K562 (cell line): ENCODE measurements around the gene PHC1.

Experiments
- ARNT ChIP-seq, 2 experiments: fragments of 450-650 bp; IDR thresholded peaks; 2 replicates each; pipeline ENCODE4 v1.6.1; 2016; ENCODE audit warnings: mild to moderate bottlenecking in 1 of 2
- BACH1 ChIP-seq: fragments of 200-800 bp; sonication (Bioruptor generic); IDR thresholded peaks from 2 replicates; pipeline ENCODE4 v1.6.1; 2016; ENCODE audit warnings: missing genetic modification characterization, missing compliant biosample characterization
- JUN ChIP-seq, 2 experiments: sonication (generic) in 1 of 2; formaldehyde crosslinking in 1 of 2; IDR thresholded peaks; 2 replicates each; pipeline versions ENCODE4 v1.6.1 to v1.8.0; 2012 to 2022; ENCODE audit warnings: borderline replicate concordance in 2 of 2, mild to moderate bottlenecking in 2 of 2, improper control_type of control experiment in 1 of 2, low read depth in 1 of 2, low read length in 1 of 2, missing genetic modification reagents in 1 of 2
- REST ChIP-seq, 2 experiments: fragments of 450-650 bp; formaldehyde crosslinking in 1 of 2; IDR thresholded peaks; 2 replicates each; pipeline versions ENCODE4 v1.4.0 to v1.6.1; 2014 to 2020; ENCODE audit warnings: mild to moderate bottlenecking in 2 of 2, borderline replicate concordance in 1 of 2, low read depth in 1 of 2
- TAF1 ChIP-seq: IDR thresholded peaks from 2 replicates; pipeline ENCODE4 v1.6.1; 2011; ENCODE audit warnings: mild to moderate bottlenecking, low read length, moderate library complexity; ENCODE audit not compliant: insufficient read depth, control insufficient read depth, severe bottlenecking; ENCODE audit errors: extremely low read depth
- ZBTB33 ChIP-seq: sonication (generic); formaldehyde crosslinking; IDR thresholded peaks from 2 replicates; pipeline ENCODE4 v1.8.1; 2023; ENCODE audit warnings: mild to moderate bottlenecking, missing genetic modification reagents
- ZFP1 ChIP-seq: fragments of 450-650 bp; formaldehyde crosslinking; IDR thresholded peaks from 2 replicates; pipeline ENCODE4 v1.4.0; 2020; ENCODE audit warnings: mild to moderate bottlenecking, mixed read lengths
- ZNF217 ChIP-seq: sonication (generic); formaldehyde crosslinking; IDR thresholded peaks from 2 replicates; pipeline ENCODE4 v1.8.0; 2022; ENCODE audit warnings: mild to moderate bottlenecking, missing genetic modification reagents
- ZNF324 ChIP-seq: fragments of 250-450 bp; sonication (Bioruptor Pico); IDR thresholded peaks from 2 replicates; pipeline ENCODE4 v1.4.0; 2020; ENCODE audit warnings: mild to moderate bottlenecking

- TF ChIP-seq JUN (IDR thresholded peaks at IDR 0.05; ENCODE audit: borderline replicate concordance, low read depth, low read length) (no peak), JUN (CRISPR knock-in tag; IDR thresholded peaks at IDR 0.05; ENCODE audit: borderline replicate concordance) (no peak), ZNF324 (no peak), BACH1 (no peak), ARNT (IDR thresholded peaks at IDR 0.05) (no peak), REST (IDR thresholded peaks at IDR 0.05; ENCODE audit: borderline replicate concordance) (no peak), REST (CRISPR knock-in tag; IDR thresholded peaks at IDR 0.05; ENCODE audit: low read depth) (no peak), ZNF217 (CRISPR knock-in tag) (no peak), TAF1 (no peak), ZBTB33 (no peak), ZFP1 (CRISPR knock-in tag) (no peak)
These were observed 75.1 kb downstream of the PHC1 start, which contains the start of gene KLRG1 for GRCh38 chr12:8989413-8989812.
